NCI-H1694 treated with DMSO at 0.1 percent for 48 hours (cell line): Measurements from ENCODE around the gene UNC119.

Source experiments
- DNase-seq: peaks from one replicate; lab custom pipeline; 2025; lab: John Stamatoyannopoulos, UW

The UNC119 gene

GRCh38 chr17:28498652-28499363, 53.6 kb downstream of the UNC119 start:
- no peak for DNase-seq

- DNase-seq, result no peak
Observed at GRCh38 chr17:28497931-28498330, 54.5 kb downstream of the UNC119 start.
